ENCODE results near the gene CRIP1. TPM values are rescaled to one million over a fixed set of nuclear protein-coding genes. Genes with fewer than 3 reads are reported as not detected.

CRIP1 gene
- total RNA-seq, 1 experiment from 2014 or later: 6.9 TPM

DNA sequence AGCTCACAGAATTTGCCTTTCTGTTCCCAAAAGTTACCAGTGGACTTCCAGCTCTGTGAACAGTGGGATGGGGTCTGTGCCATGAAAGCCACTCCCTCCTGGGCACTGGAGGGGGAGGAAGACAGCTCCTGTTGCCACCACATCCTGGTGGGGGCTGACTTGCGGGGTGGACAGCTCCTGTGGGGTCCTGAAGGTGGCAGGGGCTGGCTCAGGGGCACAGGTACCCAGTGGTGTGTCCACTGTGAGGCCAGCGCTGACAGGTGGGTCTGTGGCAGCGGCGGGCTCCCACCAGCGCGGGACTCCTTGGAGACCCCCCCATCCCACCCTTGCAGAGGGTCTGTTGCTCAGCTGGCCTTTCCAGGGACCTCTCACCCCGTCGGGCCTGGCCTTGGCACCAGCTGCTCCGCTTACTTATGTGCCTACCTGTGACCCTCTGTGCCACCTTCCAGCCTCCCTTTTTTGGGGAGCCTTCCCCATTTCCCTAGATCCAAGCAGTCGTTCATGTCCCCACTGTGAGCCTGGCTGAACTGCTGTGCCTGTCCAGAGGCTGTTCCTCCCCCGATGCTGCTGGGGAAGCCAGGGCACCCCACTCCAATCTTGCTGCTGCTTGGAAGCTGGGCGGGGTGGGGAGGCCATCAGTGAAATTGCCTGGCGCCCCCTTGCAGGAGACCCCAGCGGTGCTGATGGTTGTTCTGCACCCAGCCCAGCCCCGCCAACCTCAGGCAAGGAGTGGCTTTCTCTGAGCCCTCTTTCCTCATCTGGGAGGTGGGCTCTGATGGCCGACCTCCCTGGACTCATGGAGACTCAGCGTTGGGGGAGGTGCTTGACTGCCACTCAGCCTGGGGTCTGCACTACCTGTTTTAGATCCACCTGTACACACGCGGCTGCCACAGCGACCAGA, 6.5 kb downstream of the CRIP1 start:
- H3K4ac ChIP-seq (ENCODE audit: low read depth, low read length): no peak overlapping the region
- H3K23me2 ChIP-seq (ENCODE audit: insufficient read length, low read depth, low read length, poor library complexity, severe bottlenecking): peaks cover 3% of the 10 kb centered on the region
- no peak overlapping the region for H3K56ac ChIP-seq (ENCODE audit: insufficient read length, low read depth, low read length)
- H2AK5ac ChIP-seq (ENCODE audit: insufficient read length, low read length): no peak overlapping the region
- no peak overlapping the region for H2BK15ac ChIP-seq (ENCODE audit: low read depth, low read length)
- no peak overlapping the region for H2BK5ac ChIP-seq (ENCODE audit: insufficient read length, low read length)
- H4K8ac ChIP-seq (replicated peaks; ENCODE audit: insufficient read length, low read depth, low read length): no peak overlapping the region
- peaks cover 14% of the 10 kb centered on the region for H3K27me3 Mint-ChIP-seq (ENCODE audit: low read depth)
- no CpG with 5 or more reads among the region's 20 CpGs for WGBS (ENCODE audit: extremely low coverage, insufficient read length, low lambda C conversion rate)
- no peak overlapping the region for H2BK20ac ChIP-seq (ENCODE audit: low read depth, low read length, poor library complexity, severe bottlenecking)
- TF ChIP-seq, protein P1, sequence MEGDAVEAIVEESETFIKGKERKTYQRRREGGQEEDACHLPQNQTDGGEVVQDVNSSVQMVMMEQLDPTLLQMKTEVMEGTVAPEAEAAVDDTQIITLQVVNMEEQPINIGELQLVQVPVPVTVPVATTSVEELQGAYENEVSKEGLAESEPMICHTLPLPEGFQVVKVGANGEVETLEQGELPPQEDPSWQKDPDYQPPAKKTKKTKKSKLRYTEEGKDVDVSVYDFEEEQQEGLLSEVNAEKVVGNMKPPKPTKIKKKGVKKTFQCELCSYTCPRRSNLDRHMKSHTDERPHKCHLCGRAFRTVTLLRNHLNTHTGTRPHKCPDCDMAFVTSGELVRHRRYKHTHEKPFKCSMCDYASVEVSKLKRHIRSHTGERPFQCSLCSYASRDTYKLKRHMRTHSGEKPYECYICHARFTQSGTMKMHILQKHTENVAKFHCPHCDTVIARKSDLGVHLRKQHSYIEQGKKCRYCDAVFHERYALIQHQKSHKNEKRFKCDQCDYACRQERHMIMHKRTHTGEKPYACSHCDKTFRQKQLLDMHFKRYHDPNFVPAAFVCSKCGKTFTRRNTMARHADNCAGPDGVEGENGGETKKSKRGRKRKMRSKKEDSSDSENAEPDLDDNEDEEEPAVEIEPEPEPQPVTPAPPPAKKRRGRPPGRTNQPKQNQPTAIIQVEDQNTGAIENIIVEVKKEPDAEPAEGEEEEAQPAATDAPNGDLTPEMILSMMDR (conservative IDR thresholded peaks at IDR 0.05): peak; percentile 17; the same call in 1 of the 3 replicates
- H3K27me3 ChIP-seq (ENCODE audit: insufficient read depth, low read length): peaks cover 4% of the 10 kb centered on the region; the same call in 1 of the 2 replicates
- peaks cover 4 to 12% of the 10 kb centered on the region in 2 experiments for H3K4me1 Mint-ChIP-seq
- H3K4me1 ChIP-seq (ENCODE audit: insufficient read depth, low read length): no peaks in the 10 kb centered on the region
- H3K79me2 ChIP-seq (ENCODE audit: insufficient read depth, low read length): no peaks in the 10 kb centered on the region
- H4K91ac ChIP-seq (ENCODE audit: insufficient read length, low read depth, low read length): no peak overlapping the region
- peaks cover 0 to 4% of the 10 kb centered on the region in 2 experiments; a peak in 1 of 5 replicates for H3K9me3 Mint-ChIP-seq
- H3K4me2 ChIP-seq (ENCODE audit: insufficient read depth, insufficient read length, low read length): no peak overlapping the region
- H2AFZ ChIP-seq (ENCODE audit: low read length): no peak overlapping the region
- no peak overlapping the region for H3K18ac ChIP-seq (ENCODE audit: insufficient read length, low read depth, low read length)
- no peak overlapping the region for H2BK120ac ChIP-seq (ENCODE audit: low read depth, low read length, poor library complexity, severe bottlenecking)
- no peak overlapping the region for H3K23ac ChIP-seq (ENCODE audit: insufficient read length, low read depth, low read length)
- peaks cover 0 to 5% (median 0%) of the 10 kb centered on the region in 3 experiments; a peak in 3 of 7 replicates for H3K36me3 Mint-ChIP-seq (ENCODE audit: insufficient read depth in 1 of 3, low read depth in 3 of 3)
- no peaks in the 10 kb centered on the region for H3K9me3 ChIP-seq (ENCODE audit: control insufficient read depth, low read depth, low read length)
- DNase-seq: peak; percentile 25
- no peak overlapping the region for H3K9ac ChIP-seq (ENCODE audit: extremely low read depth, insufficient read length, low read length)
- no peak overlapping the region for H3K4me3 Mint-ChIP-seq
- H3K27ac Mint-ChIP-seq: no peak overlapping the region
- H3K27ac ChIP-seq (ENCODE audit: insufficient read length, low read depth, low read length): no peak overlapping the region
- H3K14ac ChIP-seq (ENCODE audit: insufficient read depth, low read length): no peak overlapping the region
- H4K20me1 ChIP-seq (ENCODE audit: control insufficient read depth, insufficient read depth, insufficient read length): no peaks in the 10 kb centered on the region
- H3T11ph ChIP-seq (ENCODE audit: low read length): no peak overlapping the region
- no peak overlapping the region for H2BK12ac ChIP-seq (ENCODE audit: insufficient read length, low read depth, low read length)
- H4K5ac ChIP-seq (ENCODE audit: insufficient read length, low read depth, low read length): no peak overlapping the region
- H3K79me1 ChIP-seq (ENCODE audit: insufficient read depth, low read depth, low read length, poor library complexity, severe bottlenecking): no peaks in the 10 kb centered on the region
